Activated naive CD4-positive, alpha-beta T cell treated with anti-CD3 and anti-CD28 coated beads, Interleukin-2, amount 10 ng/mL, durations not matched to agents 5 hours and 36 hours (primary cell): ENCODE results near the gene VMO1. TPM values are rescaled to one million over a fixed set of nuclear protein-coding genes. Genes with fewer than 3 reads are reported as not detected.

Experiments
- total RNA-seq, 2 experiments: library from RNA; stranded (reverse); gene quantifications; one replicate each; pipeline ENCODE4 v1.2.3, GENCODE V29; 2021

VMO1 gene, protein sequence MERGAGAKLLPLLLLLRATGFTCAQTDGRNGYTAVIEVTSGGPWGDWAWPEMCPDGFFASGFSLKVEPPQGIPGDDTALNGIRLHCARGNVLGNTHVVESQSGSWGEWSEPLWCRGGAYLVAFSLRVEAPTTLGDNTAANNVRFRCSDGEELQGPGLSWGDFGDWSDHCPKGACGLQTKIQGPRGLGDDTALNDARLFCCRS
- not detected for total RNA-seq

DNA sequence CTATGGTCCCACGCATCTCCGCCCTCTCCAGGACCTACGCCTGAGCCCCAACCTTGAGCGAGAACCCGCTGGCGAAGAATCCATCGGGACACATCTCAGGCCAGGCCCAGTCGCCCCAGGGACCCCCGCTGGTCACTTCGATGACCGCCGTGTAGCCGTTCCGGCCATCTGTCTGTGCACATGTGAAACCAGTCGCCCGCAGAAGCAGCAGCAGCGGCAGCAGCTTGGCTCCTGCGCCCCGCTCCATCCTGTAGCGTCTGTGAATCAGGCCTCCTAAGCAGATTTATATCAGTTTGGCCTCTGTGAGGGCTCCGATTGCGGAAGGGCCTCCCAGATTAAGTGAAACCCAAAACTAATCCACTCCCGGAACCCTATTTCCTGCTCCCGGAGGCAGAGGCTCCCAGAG, at the start of gene VMO1:
TSS of gene VMO1 (minus strand) at position 259 of the 406 bp plus-strand sequence. CDS start at position 247, 12 bp downstream.

DNA sequence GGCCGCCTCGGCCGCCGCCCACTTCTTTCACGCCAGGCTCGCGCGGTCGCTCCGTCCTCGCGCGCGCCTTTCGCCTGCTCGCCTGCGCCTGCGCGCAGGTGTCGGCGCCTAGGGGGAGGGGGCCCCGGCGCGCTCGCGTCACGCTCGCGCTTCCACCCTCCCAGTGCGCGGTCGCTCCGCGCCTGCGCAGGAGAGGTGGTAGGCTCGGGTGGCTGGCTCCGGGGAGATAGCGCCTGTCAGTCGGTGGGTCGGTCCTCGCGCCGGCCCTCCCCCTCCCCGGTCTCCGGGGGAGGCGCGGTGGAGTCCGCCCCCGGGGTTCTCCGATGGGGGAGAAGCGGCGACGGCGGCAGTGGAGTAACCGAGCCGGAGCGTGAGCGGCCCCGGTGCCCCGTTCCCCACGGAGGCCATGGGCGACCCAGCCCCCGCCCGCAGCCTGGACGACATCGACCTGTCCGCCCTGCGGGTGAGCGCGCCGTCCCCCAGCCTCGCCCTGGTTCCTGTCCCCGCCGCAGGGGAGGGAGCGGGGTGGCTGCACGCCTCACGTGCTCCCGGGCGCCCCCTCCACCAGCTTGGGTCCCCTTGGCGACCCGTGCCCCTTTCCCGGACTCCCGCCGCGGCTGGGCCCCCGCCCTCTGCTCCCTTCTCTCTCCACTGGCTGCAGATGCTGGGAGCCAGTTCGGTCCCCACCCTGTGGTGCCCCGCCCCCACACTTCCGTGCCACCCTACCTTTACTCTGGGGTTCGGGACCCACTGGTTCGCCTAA, 47.2 kb upstream of the VMO1 start, which contains the start of gene MINK1:
TSS of gene MINK1 (plus strand) at position 163 of the 763 bp plus-strand sequence. CDS start at position 407, 244 bp downstream.

GRCh38 chr17:4806777-4807604, 20.8 kb upstream of the VMO1 start, which contains the start of gene PLD2:
Gene PLD2 (plus strand): TSS chr17:4807152. CDS start chr17:4807773, 621 bp downstream.

GRCh38 chr17:4802228-4802627, 16.1 kb upstream of the VMO1 start, which contains the start of gene C17orf114:
Gene C17orf114 (minus strand): TSS chr17:4802328.

GRCh38 chr17:4788807-4789700, 2.9 kb upstream of the VMO1 start, which contains the start of gene GLTPD2:
Gene GLTPD2 (plus strand): TSS chr17:4788964. CDS start chr17:4789012, 48 bp downstream.

DNA sequence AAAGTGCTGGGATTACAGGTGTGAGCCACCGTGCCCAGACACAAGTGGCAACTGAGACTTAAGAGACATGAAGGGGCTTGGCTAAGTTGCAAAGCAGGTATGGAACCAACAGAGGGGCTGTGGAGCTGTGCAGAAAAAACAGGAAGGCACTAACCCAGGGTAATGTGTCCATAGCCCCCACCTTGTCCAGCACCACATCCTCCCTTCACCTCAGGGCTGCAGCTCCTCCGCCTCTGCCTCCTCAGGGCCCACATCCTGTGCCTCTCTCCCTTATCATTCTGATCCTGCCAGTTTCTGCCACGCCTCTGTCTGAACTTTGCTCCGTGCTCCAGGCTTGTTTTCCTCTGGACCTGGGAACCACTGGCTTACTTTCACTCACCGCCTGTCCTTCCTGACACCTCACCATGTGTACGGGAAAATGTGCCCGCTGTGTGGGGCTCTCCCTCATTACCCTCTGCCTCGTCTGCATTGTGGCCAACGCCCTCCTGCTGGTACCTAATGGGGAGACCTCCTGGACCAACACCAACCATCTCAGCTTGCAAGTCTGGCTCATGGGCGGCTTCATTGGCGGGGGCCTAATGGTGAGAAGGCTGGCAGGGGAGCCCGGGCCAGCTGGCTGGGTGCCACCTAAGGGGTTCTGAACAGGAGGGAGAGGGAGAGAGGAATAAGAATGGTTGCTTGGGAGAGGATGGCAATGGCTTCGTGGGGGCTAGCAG, 14.5 kb downstream of the VMO1 start, which contains the start of gene TM4SF5:
TSS of gene TM4SF5 (plus strand) at position 368 of the 716 bp plus-strand sequence. CDS start at position 405, 37 bp downstream.

DNA sequence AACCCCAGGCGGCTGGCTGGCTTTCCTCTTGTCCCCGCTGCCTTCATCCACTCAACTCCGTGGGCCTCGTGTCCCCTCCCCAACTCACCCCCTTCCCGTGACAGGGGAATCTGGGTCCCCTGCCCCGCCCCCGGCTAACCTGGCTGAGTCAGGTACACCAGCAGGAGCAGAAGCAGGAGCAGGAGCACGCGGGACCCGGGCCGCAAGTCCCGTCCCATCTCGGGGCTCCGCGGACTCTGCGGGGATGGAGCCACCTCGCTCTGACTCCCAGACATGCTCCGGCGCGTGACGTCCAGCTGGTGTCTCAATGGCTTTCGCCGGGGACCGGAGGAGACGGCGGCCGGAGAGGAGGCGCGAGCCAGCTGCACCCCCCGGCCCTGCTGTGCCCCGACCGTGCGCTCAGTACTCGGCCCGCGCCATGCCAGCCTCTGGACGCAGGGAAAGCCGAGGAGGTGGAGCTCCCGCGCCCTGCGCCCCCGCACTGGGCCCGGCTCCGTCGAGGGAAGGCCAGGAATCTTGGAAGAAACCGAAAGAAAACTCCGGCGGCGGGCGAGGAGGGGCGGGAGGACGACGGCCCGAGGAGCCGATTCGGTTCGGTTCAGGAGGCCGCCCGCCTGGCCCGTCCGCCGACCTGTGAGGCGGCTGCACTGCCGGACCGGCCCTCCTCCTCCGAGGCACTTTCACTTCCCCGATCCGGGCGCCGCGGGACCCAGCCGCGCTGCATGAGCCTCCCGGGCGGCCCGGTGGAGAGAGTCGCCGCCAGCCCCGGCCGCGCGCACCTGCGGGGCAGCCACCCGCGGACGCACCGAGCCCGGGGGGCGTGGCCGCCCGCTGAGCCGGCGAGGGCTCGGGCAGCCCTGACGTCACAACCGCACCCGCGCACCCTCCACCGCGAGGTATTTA, 46.8 kb downstream of the VMO1 start, which contains the start of the genes CXCL16 and ZMYND15:
TSS of gene CXCL16 (minus strand) at position 807 of the 903 bp plus-strand sequence. CDS start at position 218, 589 bp downstream.
TSS of gene ZMYND15 (plus strand) at position 712 of the 903 bp plus-strand sequence. CDS start 716 bp downstream, outside the sequence.

Other genes with a start within 250 kb of the VMO1 start
- 10 to 100 TPM; 59.6 to 61.3 TPM for gene MYBBP1A, start 231.0 kb downstream of the VMO1 start, total RNA-seq
- not detected for gene GGT6, start 225.8 kb downstream of the VMO1 start, total RNA-seq
- gene SMTNL2, start 201.8 kb downstream of the VMO1 start, total RNA-seq: not detected
- gene ALOX15, start 144.7 kb downstream of the VMO1 start, total RNA-seq: not detected
- 10 to 100 TPM; 59.5 to 66.0 TPM for gene PELP1, start 82.2 kb downstream of the VMO1 start, total RNA-seq
- 100 to 1,000 TPM; 320 to 339 TPM for gene ARRB2, start 75.7 kb downstream of the VMO1 start, total RNA-seq
- 10 to 100 TPM; 24.6 to 27.4 TPM for gene MED11, start 54.9 kb downstream of the VMO1 start, total RNA-seq
- gene ZMYND15, start 46.5 kb downstream of the VMO1 start, total RNA-seq: under 1 TPM; 0.19 to 0.25 TPM
- 1 to 10 TPM; 1.6 TPM for gene CXCL16, start 46.4 kb downstream of the VMO1 start, total RNA-seq
- gene TM4SF5, start 14.5 kb downstream of the VMO1 start, total RNA-seq: not detected
- not detected for gene GLTPD2, start 2.6 kb upstream of the VMO1 start, total RNA-seq
- gene PSMB6, start 9.8 kb upstream of the VMO1 start, total RNA-seq: 10 to 100 TPM; 94.7 to 95.7 TPM
- 10 to 100 TPM; 17.9 to 21.9 TPM for gene PLD2, start 20.8 kb upstream of the VMO1 start, total RNA-seq
- 100 to 1,000 TPM; 102 to 112 TPM for gene MINK1, start 47.0 kb upstream of the VMO1 start, total RNA-seq
- gene C17orf107, start 113.2 kb upstream of the VMO1 start, total RNA-seq: under 1 TPM; 0.48 to 0.68 TPM
- gene CHRNE, start 116.7 kb upstream of the VMO1 start, total RNA-seq: under 1 TPM in 1 of 2 experiments, not detected in 1; 0.23 TPM
- not detected for gene GP1BA, start 145.9 kb upstream of the VMO1 start, total RNA-seq
- 10 to 100 TPM; 62.3 to 64.3 TPM for gene SLC25A11, start 153.7 kb upstream of the VMO1 start, total RNA-seq
- 100 to 1,000 TPM; 191 TPM for gene RNF167, start 153.9 kb upstream of the VMO1 start, total RNA-seq
- 1,000 to 10,000 TPM; 2,036 to 2,067 TPM for gene PFN1, start 162.2 kb upstream of the VMO1 start, total RNA-seq
- 10 to 100 TPM; 43.9 to 56.2 TPM for gene ENO3, start 164.8 kb upstream of the VMO1 start, total RNA-seq
- gene SPAG7, start 181.5 kb upstream of the VMO1 start, total RNA-seq: 10 to 100 TPM; 50.5 to 56.4 TPM
- gene CAMTA2, start 201.3 kb upstream of the VMO1 start, total RNA-seq: 10 to 100 TPM; 54.4 to 58.6 TPM
- gene INCA1, start 211.2 kb upstream of the VMO1 start, total RNA-seq: under 1 TPM; 0.15 to 0.26 TPM
- 10 to 100 TPM; 35.2 to 36.6 TPM for gene KIF1C, start 211.6 kb upstream of the VMO1 start, total RNA-seq
- gene SLC52A1, start 249.1 kb upstream of the VMO1 start, total RNA-seq: under 1 TPM; 0.51 to 0.58 TPM